Gastroesophageal sphincter (tissue), 2 donors: ENCODE results near the gene TSHZ3.

Source experiments
- EP300 ChIP-seq: sonication (generic); formaldehyde crosslinking; IDR thresholded peaks from one replicate; pipeline ENCODE4 v1.6.1; 2017; ENCODE audit warnings: antibody characterized with exemption, mild to moderate bottlenecking
- POLR2A ChIP-seq, 2 donors: fragments of 450-650 bp; IDR thresholded peaks; one replicate each; pipeline ENCODE4 v1.6.1; 2017; ENCODE audit warnings: antibody characterized with exemption in 2 of 2, mild to moderate bottlenecking in 2 of 2, moderate library complexity in 1 of 2

DNA sequence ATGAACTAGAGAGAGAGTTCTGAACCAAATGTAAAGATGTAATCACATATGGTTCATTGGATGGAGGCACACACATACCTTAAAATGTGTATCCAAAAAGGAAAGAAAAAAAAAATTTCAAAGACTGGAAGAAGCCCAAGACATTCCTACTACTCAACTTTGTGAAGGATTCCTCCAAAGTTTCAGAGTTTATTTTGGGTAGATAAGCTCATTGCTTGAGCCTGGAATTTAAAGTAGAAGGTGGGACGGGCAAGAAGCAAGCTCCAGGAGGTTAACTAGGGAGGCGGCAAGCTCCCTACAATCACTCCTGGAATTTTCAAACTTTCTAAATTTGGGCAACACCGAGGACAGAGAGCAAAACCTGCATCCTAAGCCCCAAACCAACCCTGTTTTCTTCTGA lies 1.9 kb downstream of the TSHZ3 start:
- TF ChIP-seq POLR2A (IDR thresholded peaks at IDR 0.05) (no peak), EP300 (no peak)
